HG03025 (cell line): Measurements from ENCODE around the gene SLC17A5.
A peak's percentile ranks its signal among the peaks of the same experiment; 100 is the strongest.
"Not testable (repeated sequence)": the region's sequence is repeated elsewhere in the genome, so short reads cannot be mapped to it uniquely, and the experiment has no call there.

Experiments used
- ATAC-seq: cut with Tn5 transposase; IDR thresholded peaks from one replicate; pipeline ENCODE4 v1.9.1; 2021; ENCODE audit warnings: mild to moderate bottlenecking, moderate library complexity; ENCODE audit not compliant: unreplicated experiment, low FRiP score

Gene SLC17A5

GRCh38 chr6:73653571-73654424, at the start of gene SLC17A5:
Gene SLC17A5 (minus strand): TSS chr6:73653992. CDS start chr6:73653886, 106 bp downstream.
- ATAC-seq: peak; percentile 84

- no peak for ATAC-seq
These were observed 49.7 kb upstream of the SLC17A5 start for GRCh38 chr6:73703466-73703865.

DNA sequence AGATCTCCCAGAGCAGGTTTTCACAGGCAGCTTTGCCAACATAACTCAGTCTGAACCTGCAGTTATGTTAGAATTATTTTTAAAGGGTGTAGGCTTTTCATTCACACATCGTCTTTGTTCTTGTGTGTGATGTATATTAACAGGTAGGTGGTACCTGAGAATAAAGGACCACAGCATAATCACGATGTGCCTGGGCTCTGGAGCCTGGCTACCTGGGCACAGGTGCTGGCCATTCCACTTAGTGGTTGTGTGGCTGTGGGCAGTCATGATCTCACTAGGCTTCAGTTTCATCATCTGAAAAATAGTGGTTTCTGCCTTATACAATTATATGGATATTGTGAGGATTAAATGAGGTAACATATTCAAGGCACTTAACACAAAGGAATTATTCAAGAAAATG, 48.7 kb upstream of the SLC17A5 start:
- ATAC-seq: no peak

DNA sequence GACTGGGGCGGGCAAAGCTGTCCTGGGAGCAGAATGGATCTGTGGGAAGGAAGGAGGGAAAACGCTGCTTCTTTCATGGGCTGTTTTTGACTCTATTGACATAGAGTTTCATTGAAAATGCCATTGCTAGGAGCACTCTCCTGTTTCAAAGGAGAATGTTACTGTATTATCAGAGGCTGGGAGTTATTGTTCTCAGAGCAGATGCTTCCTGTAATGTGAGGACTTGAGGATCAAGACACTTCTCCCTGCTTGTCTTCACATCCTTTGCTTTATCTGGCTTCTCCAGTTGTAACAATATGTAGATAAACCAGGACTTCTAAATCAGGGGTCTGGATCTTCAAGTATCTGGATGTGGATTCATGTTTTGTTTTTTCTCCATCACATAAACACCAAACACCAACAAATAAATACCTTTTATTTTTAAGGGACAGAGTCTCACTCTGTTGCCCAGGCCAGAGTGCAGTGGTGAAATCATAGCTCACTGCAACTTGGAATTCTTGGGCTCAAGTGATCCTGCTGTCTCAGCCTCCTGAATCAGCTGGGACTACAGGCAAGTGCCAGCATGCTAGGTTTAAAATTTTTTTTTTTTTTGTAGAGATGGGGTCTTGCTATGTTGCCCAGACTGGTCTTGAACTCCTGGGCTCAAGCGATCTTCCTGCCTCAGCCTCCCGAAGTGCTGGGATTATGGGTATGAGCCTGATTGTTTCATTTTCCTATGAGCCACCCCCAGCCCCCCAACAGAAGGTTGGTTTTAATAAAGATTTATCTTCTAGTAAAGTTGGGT, 46.1 kb upstream of the SLC17A5 start:
- no peak for ATAC-seq

GRCh38 chr6:73696966-73697655, 43.3 kb upstream of the SLC17A5 start:
- no peak for ATAC-seq

- ATAC-seq: peak; percentile 48
These were observed 42.0 kb upstream of the SLC17A5 start, which contains the start of gene CD109 for GRCh38 chr6:73695619-73696421. Gene CD109 (plus strand): TSS chr6:73696203. CDS start chr6:73696216, 13 bp downstream.

GRCh38 chr6:73694711-73695411, 41.1 kb upstream of the SLC17A5 start:
- ATAC-seq: no peak

DNA sequence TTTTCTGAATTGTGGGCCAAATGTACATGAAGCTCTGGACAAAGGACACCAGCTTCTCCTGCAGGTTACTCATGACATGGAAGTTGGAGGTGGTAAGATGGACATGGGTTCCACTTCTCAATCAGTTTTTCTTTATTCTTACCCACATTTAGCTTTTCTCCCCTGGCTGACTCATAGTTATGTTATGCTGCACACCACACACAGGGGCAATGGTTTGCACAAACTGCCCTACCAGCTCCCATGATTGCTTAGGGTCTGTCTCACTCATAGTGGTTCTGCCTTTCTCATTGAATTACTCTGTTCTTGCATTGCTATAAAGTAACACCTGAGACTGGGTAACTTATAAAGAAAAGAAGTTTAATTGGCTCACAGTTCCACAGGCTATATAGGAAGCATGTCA, 37.7 kb upstream of the SLC17A5 start:
- no peak for ATAC-seq

DNA sequence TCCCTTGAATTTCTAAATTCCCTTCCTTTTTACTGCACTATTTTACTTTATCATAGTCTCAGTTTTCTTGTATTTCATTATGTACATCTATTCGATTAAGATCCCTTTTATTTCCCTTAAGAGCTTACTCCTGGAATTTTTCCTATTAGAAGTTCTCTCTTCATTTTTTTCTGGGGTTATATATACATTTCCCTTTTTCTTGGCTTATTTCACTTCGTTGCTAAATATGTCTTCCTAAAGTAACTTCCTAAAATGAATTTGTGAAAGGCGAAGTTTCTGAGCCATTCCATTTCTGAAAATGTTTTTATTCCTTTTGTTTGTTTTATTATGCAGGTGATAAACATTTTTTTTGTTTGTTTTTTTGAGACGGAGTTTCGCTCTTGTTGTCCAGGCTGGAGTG, 36.3 kb upstream of the SLC17A5 start:
- ATAC-seq: no peak

- ATAC-seq: no peak
These were observed 34.6 kb upstream of the SLC17A5 start for GRCh38 chr6:73688351-73688750.

DNA sequence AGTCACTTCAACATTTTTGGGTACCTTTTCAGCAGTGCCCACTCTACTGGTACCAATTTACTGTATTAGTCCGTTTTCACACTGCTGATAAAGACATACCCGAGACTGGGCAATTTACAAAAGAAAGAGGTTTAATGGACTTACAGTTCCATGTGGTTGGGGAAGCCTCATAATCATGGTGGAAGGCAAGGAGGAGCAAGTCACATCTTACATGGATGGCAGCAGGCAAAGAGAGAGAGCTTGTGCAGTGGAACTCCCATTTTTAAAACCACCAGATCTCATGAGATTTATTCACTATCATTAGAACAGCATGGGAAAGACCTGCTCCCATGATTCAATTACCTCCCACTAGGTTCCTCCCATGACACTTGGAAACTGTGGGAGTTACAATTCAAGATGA, 29.8 kb upstream of the SLC17A5 start:
- ATAC-seq: not testable (repeated sequence)

DNA sequence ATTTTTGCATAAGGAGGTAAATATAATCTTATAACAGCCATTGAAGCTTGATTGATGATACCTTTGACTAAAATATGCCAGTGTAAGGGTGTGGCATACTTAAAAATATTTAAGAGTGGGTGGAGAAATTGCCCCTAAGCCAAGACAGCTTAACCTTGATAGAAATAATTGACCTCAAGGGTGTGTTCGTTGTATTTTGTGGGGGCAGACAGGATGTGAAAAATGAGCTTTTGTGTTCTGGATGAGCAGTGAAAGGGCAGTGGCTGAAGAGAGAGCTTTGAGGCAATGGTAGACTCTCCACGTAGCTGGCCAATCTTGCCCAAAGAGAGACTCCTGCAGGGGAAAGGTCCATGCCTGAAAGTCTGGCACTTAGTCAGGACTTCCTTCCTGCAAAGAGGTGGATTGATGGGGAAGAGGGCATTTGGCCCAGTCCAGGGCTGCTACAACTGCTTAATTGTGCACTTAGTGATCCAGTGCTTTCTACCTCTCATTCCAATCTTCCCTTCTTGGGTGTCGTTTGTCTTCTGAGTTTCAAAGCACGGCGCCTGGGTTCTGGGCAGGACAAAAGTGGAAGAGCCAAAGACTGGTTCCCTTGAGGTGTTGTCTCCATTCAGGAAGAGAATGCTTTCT, 26.6 kb upstream of the SLC17A5 start:
- no peak for ATAC-seq

DNA sequence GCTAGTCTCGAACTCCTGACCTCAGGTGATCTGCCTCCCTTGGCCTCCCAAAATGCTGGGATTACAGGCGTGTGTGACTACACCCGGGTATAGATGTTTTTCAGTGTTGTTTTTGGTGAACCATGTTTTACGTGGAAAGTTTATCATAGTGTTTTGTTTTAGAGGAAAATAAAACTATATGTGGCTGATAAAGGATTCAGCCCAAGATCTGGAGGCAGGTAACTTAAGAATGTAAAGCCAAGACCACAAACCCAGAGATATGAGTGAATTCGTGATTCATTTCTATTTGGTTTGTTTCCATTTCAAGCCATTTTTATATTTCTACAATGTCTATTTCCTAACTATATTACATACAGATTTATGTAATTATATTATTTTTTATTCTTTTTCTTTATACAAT, 26.1 kb upstream of the SLC17A5 start:
- not testable (repeated sequence) for ATAC-seq

GRCh38 chr6:73679009-73679408, 25.2 kb upstream of the SLC17A5 start:
- ATAC-seq: no peak

DNA sequence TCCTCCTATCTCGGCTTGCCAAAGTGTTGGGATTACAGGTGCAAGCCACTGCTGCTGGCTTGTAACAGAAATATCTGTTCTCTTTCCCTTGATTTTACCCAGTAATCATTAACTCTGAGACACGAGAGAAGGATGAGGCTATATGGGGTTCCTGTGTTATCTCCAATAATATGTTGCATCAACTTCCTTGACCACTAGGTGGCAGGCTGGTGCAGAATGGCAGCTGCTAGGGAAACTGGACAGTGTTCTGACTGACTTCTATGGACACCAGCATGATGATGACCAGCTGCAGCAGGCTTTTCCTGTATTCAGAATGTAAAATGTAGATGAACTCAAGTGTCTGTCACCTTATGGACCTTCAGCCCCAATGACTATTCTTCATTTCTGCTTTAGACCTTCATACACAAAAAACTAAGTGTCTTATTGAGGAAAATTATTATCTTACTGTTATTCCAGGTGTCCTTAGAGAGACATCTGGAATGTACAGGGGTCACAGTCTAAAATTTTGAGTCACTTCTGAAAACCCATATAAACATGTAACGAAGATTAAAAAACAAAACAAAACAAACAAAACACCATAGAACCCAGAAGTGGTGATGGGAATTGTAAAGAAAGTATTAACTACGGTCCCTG, 21.8 kb upstream of the SLC17A5 start:
- ATAC-seq: peak; percentile 87

GRCh38 chr6:73671911-73672685, 18.3 kb upstream of the SLC17A5 start:
- ATAC-seq: no peak

- ATAC-seq: no peak
These were observed 15.2 kb upstream of the SLC17A5 start for GRCh38 chr6:73669005-73669404.

DNA sequence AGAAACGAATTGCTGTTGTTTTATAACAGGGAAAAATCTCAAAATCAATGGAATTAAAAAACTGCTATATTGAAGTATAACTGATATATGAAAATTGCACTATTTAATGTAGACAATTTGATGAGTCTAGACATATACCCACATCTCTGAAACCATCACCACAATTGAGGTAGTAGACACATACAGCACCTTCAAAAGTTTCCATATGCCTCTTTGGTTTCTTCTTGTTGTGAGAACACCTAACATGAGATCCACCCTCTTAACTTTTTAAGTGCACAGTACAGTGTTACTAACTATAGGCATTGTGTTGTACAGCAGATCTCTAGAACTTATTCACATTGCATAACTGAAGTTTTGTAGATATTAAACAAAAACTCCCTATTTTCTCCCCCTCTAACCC, 14.0 kb upstream of the SLC17A5 start:
- ATAC-seq: no peak
